Activated T-helper 2 cell treated with anti-CD3 and anti-CD28 coated beads, Interferon-gamma antibody, Interleukin-2, Interleukin-4, amounts not matched to agents 10 μg/mL and 5 μg/mL and 100 μg/mL, durations not matched to agents 14 hours and 24 hours and 36 hours (primary cell): ENCODE measurements around the gene IPCEF1. TPM values are rescaled to one million over a fixed set of nuclear protein-coding genes. Genes with fewer than 3 reads are reported as not detected.

Experiments used
- DNase-seq: peaks from one replicate; pipeline ENCODE4 v3.0.0; 2021; ENCODE audit warnings: low spot score
- H3K27ac Mint-ChIP-seq: one replicate; pipeline ENCODE4 v1.8.0; 2021; ENCODE audit warnings: mixed read lengths
- H3K27me3 Mint-ChIP-seq: one replicate; pipeline ENCODE4 v1.8.0; 2021; ENCODE audit warnings: low read depth, mixed read lengths
- H3K36me3 Mint-ChIP-seq: one replicate; pipeline ENCODE4 v1.8.0; 2021; ENCODE audit warnings: low read depth, mixed read lengths
- H3K4me1 Mint-ChIP-seq: one replicate; pipeline ENCODE4 v1.8.0; 2021; ENCODE audit warnings: low read depth, mixed read lengths
- H3K4me3 Mint-ChIP-seq: one replicate; pipeline ENCODE4 v1.8.0; 2021; ENCODE audit warnings: low read depth, mild to moderate bottlenecking, moderate library complexity, mixed read lengths
- H3K9me3 Mint-ChIP-seq: one replicate; pipeline ENCODE4 v1.8.0; 2021; ENCODE audit warnings: mixed read lengths
- intact Hi-C: fragments of 100-400 bp; cut with micrococcal nuclease; formaldehyde crosslinking; loops from one replicate; pipeline ENCODE4 v1.15.1; 2023
- total RNA-seq: library from RNA; stranded (reverse); gene quantifications from 2 replicates; pipeline ENCODE4 v1.2.3, GENCODE V29; 2022

IPCEF1 gene, protein sequence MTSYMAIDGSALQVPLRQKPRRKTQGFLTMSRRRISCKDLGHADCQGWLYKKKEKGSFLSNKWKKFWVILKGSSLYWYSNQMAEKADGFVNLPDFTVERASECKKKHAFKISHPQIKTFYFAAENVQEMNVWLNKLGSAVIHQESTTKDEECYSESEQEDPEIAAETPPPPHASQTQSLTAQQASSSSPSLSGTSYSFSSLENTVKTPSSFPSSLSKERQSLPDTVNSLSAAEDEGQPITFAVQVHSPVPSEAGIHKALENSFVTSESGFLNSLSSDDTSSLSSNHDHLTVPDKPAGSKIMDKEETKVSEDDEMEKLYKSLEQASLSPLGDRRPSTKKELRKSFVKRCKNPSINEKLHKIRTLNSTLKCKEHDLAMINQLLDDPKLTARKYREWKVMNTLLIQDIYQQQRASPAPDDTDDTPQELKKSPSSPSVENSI
- total RNA-seq, result 0.34 and 0.69 TPM in 2 replicates

DNA sequence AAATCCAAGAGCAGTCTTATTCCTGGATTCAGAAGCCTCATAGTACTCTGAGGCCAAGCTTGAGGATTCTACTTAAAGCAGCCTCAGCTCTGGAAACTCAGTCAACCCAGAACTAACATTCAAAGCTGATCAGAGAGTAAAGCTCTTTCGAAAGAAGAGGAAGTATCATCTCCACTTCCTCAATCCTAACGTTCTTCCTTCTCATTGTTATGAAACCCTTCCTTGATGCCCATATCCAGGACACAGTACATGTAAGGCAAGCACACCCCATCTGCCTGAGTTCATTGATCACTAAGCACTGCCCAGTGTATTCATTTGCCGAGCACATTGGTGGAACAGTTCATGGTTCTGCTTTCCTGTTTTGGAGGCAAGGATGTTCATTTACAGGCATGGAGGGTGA lies at the start of gene IPCEF1:
IPCEF1 (minus strand) TSS at position 114 of the 400 bp plus-strand sequence. CDS start 90,856 bp downstream, outside the sequence.
- H3K27ac Mint-ChIP-seq, result no peak within 1 kb of the TSS

DNA sequence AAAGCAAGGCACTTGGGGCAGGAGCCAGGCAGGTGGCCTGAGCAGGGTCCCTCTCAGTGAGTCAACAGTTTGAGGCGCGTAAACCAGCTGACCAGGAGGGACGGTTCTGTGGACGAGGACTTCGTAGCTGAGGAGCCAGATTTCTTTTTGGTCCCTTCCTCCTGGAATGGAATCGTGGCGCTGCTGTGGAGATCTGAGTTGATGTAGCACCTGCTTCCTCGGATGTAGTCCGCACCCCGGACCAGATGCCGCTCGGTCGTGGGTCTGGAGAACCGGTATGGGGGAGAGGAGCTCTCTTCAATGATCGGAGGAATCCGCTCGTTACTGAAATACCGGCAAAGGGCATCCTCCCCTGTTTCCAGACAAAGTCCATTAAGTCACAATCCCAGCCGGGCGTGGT lies 49.7 kb upstream of the IPCEF1 start:
- intact Hi-C loops, result no loop called here
- Mint-ChIP-seq H3K27ac (no peak overlapping the region), H3K9me3 (no peaks in the 10 kb centered on the region), H3K36me3 (no peaks in the 10 kb centered on the region), H3K4me3 (no peak overlapping the region), H3K27me3 (no peaks in the 10 kb centered on the region), H3K4me1 (peaks cover 14% of the 10 kb centered on the region)
- DNase-seq, result no peak

More for the DNA sequence above, at the start of gene IPCEF1:
- Mint-ChIP-seq H3K4me1 (peaks cover 25% of the 10 kb centered on the region), H3K9me3 (no peaks in the 10 kb centered on the region), H3K36me3 (no peaks in the 10 kb centered on the region), H3K27me3 (peaks cover 50% of the 10 kb centered on the region), H3K4me3 (no peak within 1 kb of the TSS)
- intact Hi-C loops, result no loop called here
- DNase-seq, result no peak

DNA sequence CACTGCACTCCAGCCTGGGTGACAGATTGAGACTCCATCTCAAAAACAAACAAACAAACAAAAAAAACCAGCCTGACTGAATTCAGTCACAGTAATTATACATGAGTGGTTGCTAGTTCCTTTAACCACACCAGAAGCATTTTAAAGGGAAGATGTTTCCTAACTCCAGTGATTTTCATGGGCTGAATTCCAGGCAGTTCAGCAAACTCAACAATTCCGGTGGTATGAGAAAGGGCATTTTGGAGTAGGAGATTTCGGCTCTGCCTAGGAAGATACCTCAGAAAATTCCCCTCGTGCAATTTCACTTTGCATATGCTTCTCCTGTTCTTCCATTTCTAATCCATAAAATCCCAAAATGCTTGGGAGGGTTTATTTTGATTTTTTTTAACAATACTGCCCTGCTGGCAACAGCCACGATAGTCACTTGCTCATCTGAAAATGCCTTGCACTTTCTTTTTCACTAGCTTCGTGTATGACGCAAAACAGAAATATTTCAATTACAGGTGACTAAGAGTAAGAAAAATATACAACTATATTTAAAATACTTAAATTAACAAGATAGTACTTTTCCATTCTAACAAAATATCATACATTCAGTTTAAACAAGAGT lies 48.3 kb upstream of the IPCEF1 start:
- H3K27ac Mint-ChIP-seq, result no peak overlapping the region
- intact Hi-C loops, result no loop called here
- no peak overlapping the region for H3K4me3 Mint-ChIP-seq
- no peak for DNase-seq
- no peaks in the 10 kb centered on the region for H3K36me3 Mint-ChIP-seq
- H3K4me1 Mint-ChIP-seq, result peaks cover 3% of the 10 kb centered on the region
- H3K27me3 Mint-ChIP-seq, result no peaks in the 10 kb centered on the region
- H3K9me3 Mint-ChIP-seq, result no peaks in the 10 kb centered on the region

DNA sequence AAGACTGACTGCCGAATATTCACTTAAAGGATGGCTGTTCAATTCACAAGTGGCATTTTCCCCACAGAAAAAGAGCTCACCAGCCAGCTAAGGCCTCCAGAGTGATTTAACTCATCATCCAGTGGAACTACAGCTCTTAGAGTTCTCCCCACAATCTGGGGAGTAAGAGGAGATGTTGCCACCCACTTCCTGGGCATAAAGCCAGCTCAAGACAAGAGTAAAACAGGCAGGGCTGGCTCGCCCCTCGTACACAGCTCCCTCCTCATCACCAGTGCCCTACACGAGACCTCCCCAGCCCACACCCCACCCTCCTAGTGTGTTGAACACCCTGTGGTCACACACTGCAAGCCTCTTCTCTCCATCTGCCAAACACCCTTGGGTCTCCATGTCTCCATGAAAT lies 47.2 kb upstream of the IPCEF1 start:
- Mint-ChIP-seq H3K9me3 (no peaks in the 10 kb centered on the region), H3K4me3 (no peak overlapping the region), H3K27me3 (no peaks in the 10 kb centered on the region), H3K4me1 (peaks cover 3% of the 10 kb centered on the region), H3K27ac (no peak overlapping the region), H3K36me3 (no peaks in the 10 kb centered on the region)
- intact Hi-C loops, result no loop called here
- no peak for DNase-seq

DNA sequence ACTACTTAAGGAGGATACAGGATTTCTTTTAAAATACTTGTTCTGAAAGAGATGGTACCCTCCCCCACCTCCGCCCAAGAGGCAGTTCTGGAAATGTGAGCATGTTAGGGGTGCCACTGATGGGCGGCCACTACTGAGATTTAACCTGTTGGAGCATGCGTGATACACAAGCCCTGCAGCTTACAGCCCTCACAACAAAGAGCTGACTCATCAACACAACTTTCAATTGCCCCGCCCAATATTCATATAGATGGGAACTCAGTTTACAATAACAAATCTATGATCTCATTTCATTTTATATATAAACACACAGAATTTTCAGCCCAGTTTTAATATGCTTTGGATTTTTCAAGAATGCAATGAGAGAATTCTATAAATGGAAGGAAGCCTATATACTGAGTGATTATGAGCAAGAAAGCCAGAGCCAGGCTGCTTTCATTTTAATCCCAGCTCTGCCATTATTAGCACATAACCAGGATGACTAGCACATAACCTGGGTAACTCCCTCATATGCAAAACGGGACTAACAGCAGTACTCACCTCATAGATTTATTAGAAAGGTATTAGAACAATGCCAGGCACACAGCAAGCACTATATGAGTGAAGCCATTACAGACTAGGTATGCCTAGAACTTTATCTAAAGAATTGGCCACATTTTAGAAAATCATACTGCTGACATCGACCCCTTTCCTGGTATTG lies 45.6 kb upstream of the IPCEF1 start:
- H3K27ac Mint-ChIP-seq, result no peak overlapping the region
- H3K4me1 Mint-ChIP-seq, result peaks cover 3% of the 10 kb centered on the region
- H3K9me3 Mint-ChIP-seq, result no peaks in the 10 kb centered on the region
- no peaks in the 10 kb centered on the region for H3K36me3 Mint-ChIP-seq
- intact Hi-C loops, result no loop called here
- no peak for DNase-seq
- H3K27me3 Mint-ChIP-seq, result no peaks in the 10 kb centered on the region
- no peak overlapping the region for H3K4me3 Mint-ChIP-seq

DNA sequence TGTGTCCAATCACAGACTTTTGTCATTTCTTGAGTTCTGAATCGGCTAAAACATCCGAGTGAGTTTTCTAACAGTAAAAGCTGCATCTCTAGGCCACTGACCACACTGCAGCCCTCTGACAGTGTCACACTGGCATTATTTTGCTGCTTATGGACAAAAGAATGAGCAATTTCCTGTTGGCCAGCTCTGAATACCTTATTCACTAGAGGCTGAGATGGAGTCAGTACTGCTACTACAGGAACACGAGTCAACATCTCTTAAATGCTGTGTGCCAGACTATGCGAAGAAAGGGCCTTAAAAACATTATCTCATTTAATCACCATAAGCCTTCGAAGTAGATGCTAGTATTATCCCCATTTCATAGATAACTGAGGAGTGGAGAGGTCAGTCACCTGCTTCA lies 42.5 kb upstream of the IPCEF1 start:
- no peaks in the 10 kb centered on the region for H3K36me3 Mint-ChIP-seq
- DNase-seq, result no peak
- intact Hi-C loops, result no loop called here
- H3K4me1 Mint-ChIP-seq, result peaks cover 2% of the 10 kb centered on the region
- no peaks in the 10 kb centered on the region for H3K9me3 Mint-ChIP-seq
- H3K27me3 Mint-ChIP-seq, result peaks cover 4% of the 10 kb centered on the region
- H3K4me3 Mint-ChIP-seq, result no peak overlapping the region
- H3K27ac Mint-ChIP-seq, result no peak overlapping the region

DNA sequence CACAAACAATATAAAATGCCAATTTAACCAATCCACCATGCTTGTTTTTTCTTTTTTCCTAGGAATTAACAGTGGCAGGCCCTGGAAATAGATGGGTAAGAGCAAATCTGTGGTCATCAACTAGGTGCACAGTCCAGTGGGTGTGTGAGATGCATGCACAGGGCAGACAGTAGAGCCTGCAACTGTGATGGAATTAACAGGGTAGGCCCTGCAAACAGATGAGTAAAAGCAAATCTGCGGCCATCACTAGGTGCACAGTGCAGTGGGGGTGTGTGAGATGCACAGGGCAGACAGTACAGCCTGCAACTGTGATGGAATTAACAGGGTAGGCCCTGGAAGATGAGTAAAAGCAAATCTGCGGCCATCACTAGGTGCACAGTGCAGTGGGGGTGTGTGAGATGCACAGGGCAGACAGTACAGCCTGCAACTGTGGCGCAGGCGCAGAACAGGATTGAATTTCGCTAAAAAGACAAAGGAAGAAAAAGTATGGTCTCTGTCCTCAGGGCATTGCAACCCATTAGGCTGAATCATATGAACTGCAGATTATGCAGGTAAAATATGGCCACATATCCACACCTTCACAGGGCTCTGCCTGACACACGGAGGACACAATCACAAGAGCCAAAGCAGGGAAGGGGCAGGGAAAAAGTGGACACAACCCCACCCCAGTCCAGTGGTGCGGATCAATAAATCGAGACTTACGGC lies 41.0 kb upstream of the IPCEF1 start:
- peaks cover 4% of the 10 kb centered on the region for H3K27me3 Mint-ChIP-seq
- H3K4me1 Mint-ChIP-seq, result no peaks in the 10 kb centered on the region
- DNase-seq, result no peak
- no peak overlapping the region for H3K4me3 Mint-ChIP-seq
- intact Hi-C loops, result no loop called here
- no peaks in the 10 kb centered on the region for H3K36me3 Mint-ChIP-seq
- no peak overlapping the region for H3K27ac Mint-ChIP-seq
- H3K9me3 Mint-ChIP-seq, result no peaks in the 10 kb centered on the region

DNA sequence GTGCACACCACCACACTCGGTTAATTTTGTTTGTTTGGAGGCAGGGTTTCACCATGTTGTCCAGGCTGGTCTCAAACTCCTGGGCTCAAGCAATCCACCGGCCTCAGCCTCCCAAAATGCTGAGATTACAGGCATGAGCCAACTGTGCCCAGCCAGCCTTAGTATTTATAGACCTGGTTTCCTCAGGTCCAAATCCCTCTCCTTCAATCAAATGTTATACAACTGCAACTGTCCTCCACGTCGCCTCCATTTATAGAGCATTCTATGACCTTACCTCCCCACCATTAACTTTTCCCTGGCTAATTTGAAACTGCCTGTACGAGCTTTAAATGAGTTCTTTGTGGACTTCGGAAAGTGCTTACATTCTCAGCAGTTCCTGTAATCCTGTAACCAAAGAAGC lies 39.3 kb upstream of the IPCEF1 start:
- Mint-ChIP-seq H3K27ac (no peak overlapping the region), H3K4me1 (no peaks in the 10 kb centered on the region), H3K4me3 (no peak overlapping the region), H3K27me3 (peaks cover 4% of the 10 kb centered on the region), H3K9me3 (no peaks in the 10 kb centered on the region), H3K36me3 (no peaks in the 10 kb centered on the region)
- no peak for DNase-seq
- intact Hi-C loops, result no loop called here

DNA sequence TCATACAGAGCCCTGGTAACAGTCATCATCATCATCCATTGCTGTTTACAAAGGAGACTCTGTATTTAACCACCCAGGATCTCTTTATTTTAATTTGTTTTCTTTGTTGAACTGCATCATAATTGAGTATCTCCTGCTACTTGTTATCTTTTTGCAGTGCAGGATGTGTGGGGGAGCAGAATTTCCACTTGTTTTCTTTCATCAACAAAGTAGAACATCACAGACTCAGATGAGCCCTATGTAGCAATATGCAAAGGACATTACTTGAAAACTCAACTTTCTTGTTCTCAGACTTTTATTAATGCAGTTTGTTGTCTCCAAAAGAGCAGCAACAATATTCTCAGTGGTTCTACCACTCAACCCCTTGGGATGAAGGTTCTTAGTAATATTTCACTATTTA lies 38.7 kb upstream of the IPCEF1 start:
- Mint-ChIP-seq H3K4me3 (no peak overlapping the region), H3K27ac (no peak overlapping the region), H3K27me3 (peaks cover 4% of the 10 kb centered on the region), H3K36me3 (no peaks in the 10 kb centered on the region), H3K4me1 (no peaks in the 10 kb centered on the region), H3K9me3 (no peaks in the 10 kb centered on the region)
- DNase-seq, result no peak
- intact Hi-C loops, result no loop called here

DNA sequence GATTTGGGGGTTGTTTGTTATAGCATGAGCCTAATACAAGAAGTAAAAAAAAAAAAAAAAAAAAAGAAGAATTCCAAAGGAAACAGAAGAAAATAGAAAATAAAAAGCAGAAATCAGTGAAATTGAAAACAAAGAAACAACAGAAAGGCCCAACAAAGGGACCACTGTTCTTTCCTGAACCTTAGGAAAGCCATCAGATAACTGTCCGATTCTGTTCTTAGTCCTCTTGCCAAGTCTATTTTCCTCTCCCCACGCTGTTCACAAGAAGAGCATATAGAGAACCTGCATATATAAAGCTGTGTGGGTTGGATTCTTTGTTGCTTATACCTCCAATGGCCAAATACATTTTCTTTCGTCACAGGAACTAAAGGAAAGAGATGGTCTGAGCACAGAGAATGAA lies 38.0 kb upstream of the IPCEF1 start:
- Mint-ChIP-seq H3K4me3 (no peak overlapping the region), H3K4me1 (no peaks in the 10 kb centered on the region), H3K27ac (no peak overlapping the region), H3K9me3 (no peaks in the 10 kb centered on the region), H3K36me3 (no peaks in the 10 kb centered on the region), H3K27me3 (peaks cover 4% of the 10 kb centered on the region)
- intact Hi-C loops, result no loop called here
- DNase-seq, result no peak

DNA sequence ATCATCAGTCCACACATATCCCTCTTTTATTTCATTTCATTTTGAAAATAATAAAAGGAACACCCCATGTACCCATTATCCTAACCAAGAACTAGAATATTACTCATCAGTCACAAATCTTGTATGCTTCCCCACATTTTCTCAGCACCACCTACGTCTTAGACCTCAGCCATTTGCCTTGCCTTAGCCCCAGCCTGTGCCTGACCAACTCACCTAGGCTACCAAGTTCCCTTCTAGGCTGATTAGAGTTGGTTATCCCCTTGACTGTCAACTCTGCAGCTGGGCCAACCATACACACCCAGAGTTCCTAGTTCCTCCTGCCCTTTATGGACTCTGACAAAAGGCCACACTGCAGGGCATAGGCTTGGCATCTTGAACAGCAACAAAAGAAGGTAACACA lies 33.4 kb upstream of the IPCEF1 start:
- H3K27ac Mint-ChIP-seq, result no peak overlapping the region

DNA sequence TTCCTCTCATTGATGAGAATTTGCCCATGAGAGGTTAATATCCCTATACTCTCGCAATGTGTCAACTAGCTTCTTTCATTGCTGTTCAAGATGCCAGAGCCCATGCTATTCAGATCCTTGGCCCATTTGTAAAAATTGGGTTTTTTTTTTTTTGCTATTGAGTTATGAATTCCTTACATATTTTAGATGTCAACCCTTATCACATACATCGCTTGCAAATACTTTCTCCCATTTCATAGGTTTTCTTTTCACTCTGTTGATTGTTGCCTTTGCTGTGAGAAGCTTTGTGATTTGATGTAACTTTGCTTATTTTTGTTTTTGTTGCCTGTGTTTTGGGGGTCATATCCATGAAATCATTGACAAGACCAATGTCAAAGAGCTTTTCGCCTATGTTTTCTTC lies 32.2 kb upstream of the IPCEF1 start:
- Mint-ChIP-seq H3K4me3 (no peak overlapping the region), H3K4me1 (no peaks in the 10 kb centered on the region), H3K27me3 (peaks cover 3% of the 10 kb centered on the region), H3K9me3 (no peaks in the 10 kb centered on the region), H3K27ac (no peak overlapping the region), H3K36me3 (no peaks in the 10 kb centered on the region)
- no peak for DNase-seq
- intact Hi-C loops, result no loop called here

More for the DNA sequence above, 33.4 kb upstream of the IPCEF1 start:
- Mint-ChIP-seq H3K4me1 (no peaks in the 10 kb centered on the region), H3K9me3 (no peaks in the 10 kb centered on the region), H3K4me3 (no peak overlapping the region), H3K27me3 (peaks cover 7% of the 10 kb centered on the region), H3K36me3 (no peaks in the 10 kb centered on the region)
- no peak for DNase-seq
- intact Hi-C loops, result no loop called here
